GM23248 (cell line): Measurements from ENCODE around the gene SURF4. TPM values are rescaled to one million over a fixed set of nuclear protein-coding genes. Genes with fewer than 3 reads are reported as not detected.
"Not testable (repeated sequence)": the region's sequence is repeated elsewhere in the genome, so short reads cannot be mapped to it uniquely, and the experiment has no call there.

Experiments used
- DNase-seq: peaks from one replicate; pipeline ENCODE4 v3.0.0-alpha.2; 2015
- H2AFZ ChIP-seq: fragments of 200-600 bp; sonication (generic); 2 replicates; pipeline ENCODE4 v1.6.1; 2016; ENCODE audit warnings: antibody characterized with exemption
- H3F3A ChIP-seq: fragments of 200-600 bp; sonication (generic); 2 replicates; pipeline ENCODE4 v1.6.1; 2016; ENCODE audit warnings: mild to moderate bottlenecking, antibody characterized with exemption, mixed run types; ENCODE audit not compliant: insufficient read depth
- H3K27ac ChIP-seq: fragments of 200-600 bp; sonication (generic); 2 replicates; pipeline ENCODE4 v1.5.1; 2016; ENCODE audit warnings: mild to moderate bottlenecking
- H3K27me3 ChIP-seq: fragments of 200-600 bp; sonication (generic); replicated peaks from 2 replicates; pipeline ENCODE4 v1.6.1; 2016; ENCODE audit warnings: mild to moderate bottlenecking; ENCODE audit not compliant: insufficient read depth
- H3K36me3 ChIP-seq: fragments of 200-600 bp; sonication (generic); 2 replicates; pipeline ENCODE4 v1.6.1; 2016; ENCODE audit warnings: low read depth, mild to moderate bottlenecking
- H3K4me1 ChIP-seq: fragments of 200-600 bp; sonication (generic); 2 replicates; pipeline ENCODE4 v1.6.1; 2016; ENCODE audit warnings: mild to moderate bottlenecking; ENCODE audit not compliant: insufficient read depth
- H3K4me2 ChIP-seq: fragments of 200-600 bp; sonication (generic); one replicate; pipeline ENCODE4 v1.6.1; 2016; ENCODE audit warnings: mild to moderate bottlenecking; ENCODE audit not compliant: unreplicated experiment
- H3K4me3 ChIP-seq: fragments of 200-600 bp; sonication (generic); 2 replicates; pipeline ENCODE4 v1.5.1; 2016; ENCODE audit warnings: mild to moderate bottlenecking
- H3K79me2 ChIP-seq: fragments of 200-600 bp; sonication (generic); 2 replicates; pipeline ENCODE4 v1.6.1; 2016; ENCODE audit warnings: mild to moderate bottlenecking; ENCODE audit not compliant: insufficient read depth
- H3K9ac ChIP-seq: fragments of 200-600 bp; sonication (generic); 2 replicates; pipeline ENCODE4 v1.6.1; 2016; ENCODE audit warnings: mild to moderate bottlenecking
- H3K9me2 ChIP-seq: fragments of 200-600 bp; sonication (generic); 2 replicates; pipeline ENCODE4 v1.6.1; 2016; ENCODE audit warnings: mixed run types, mild to moderate bottlenecking, moderate library complexity; ENCODE audit not compliant: insufficient read depth
- H3K9me3 ChIP-seq: fragments of 200-600 bp; sonication (generic); one replicate; pipeline ENCODE4 v1.6.1; 2017; ENCODE audit warnings: low read depth
- H4K20me1 ChIP-seq: fragments of 200-600 bp; sonication (generic); 2 replicates; pipeline ENCODE4 v1.6.0; 2016; ENCODE audit not compliant: insufficient read depth
- EZH2 ChIP-seq: fragments of 200-600 bp; sonication (generic); IDR thresholded peaks from 2 replicates; pipeline ENCODE4 v1.6.1; 2018; ENCODE audit warnings: antibody characterized with exemption, mild to moderate bottlenecking; ENCODE audit not compliant: insufficient read depth, poor library complexity, severe bottlenecking
- EZH2phosphoT487 ChIP-seq: fragments of 200-600 bp; sonication (generic); IDR thresholded peaks from 2 replicates; pipeline ENCODE4 v1.6.1; 2018; ENCODE audit warnings: antibody characterized with exemption, moderate library complexity, mild to moderate bottlenecking, low read depth; ENCODE audit not compliant: insufficient read depth
- WGBS, 2 experiments: methylation state at CpG; one replicate each; pipeline ENCODE4 v1.1.6; 2015 to 2017; ENCODE audit warnings: low lambda C conversion rate in 2 of 2, low coverage in 1 of 2; ENCODE audit errors: missing lambda C conversion rate in 2 of 2; 5-methylcytosine and 5-hydroxymethylcytosine counted together
- in situ Hi-C: fragments of 300-500 bp; cut with MboI; formaldehyde crosslinking; loops from 2 replicates; pipeline ENCODE4 v1.15.0; 2020
- polyA plus RNA-seq: library from polyadenylated mRNA; unstranded; fragments of >200 nt; fragmentation: Nextera tagmentation; extraction: Ambion mirVana; gene quantifications from 2 replicates; pipeline ENCODE4 v1.2.1, GENCODE V29; 2016
- small RNA-seq: library from RNA; depleted of rRNA; stranded (forward); fragments of <200 nt; gene quantifications from one replicate; pipeline ENCODE3, GENCODE V24; 2014; ENCODE audit warnings: low read depth, low replicate concordance
- total RNA-seq: library from RNA; depleted of rRNA; stranded (reverse); fragments of >200 nt; shearing (Covaris generic); gene quantifications from 2 replicates; pipeline ENCODE4 v1.2.3, GENCODE V29; 2014; rRNA removed

The SURF4 gene
- total and polyA plus RNA-seq, 2 experiments from 2014 or later, result 406 to 638 TPM

DNA sequence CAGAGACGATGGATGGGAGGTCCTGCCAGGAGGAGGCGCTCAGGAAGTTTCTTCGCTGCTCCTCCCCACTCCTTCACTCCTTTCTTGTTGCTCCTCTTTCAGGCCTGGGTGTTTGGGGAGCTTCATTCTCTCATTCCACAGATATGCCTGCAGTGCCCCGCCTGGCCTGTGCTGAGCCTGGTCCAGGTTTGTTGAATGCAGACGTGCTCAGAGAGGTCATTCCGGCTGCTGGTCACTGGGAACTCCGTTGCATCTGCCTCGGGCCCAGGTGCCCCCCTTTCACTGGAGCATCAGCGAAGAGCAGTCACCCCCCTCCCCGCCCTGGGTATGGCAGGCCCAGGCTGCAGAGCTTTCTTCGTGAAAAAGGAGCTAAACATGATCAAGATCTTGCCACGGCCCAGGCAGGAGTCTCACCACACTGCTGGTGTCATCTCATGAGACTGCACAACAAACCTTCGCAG, 55.4 kb downstream of the SURF4 start:
- TF ChIP-seq EZH2phosphoT487 (no peak), EZH2 (no peak)

DNA sequence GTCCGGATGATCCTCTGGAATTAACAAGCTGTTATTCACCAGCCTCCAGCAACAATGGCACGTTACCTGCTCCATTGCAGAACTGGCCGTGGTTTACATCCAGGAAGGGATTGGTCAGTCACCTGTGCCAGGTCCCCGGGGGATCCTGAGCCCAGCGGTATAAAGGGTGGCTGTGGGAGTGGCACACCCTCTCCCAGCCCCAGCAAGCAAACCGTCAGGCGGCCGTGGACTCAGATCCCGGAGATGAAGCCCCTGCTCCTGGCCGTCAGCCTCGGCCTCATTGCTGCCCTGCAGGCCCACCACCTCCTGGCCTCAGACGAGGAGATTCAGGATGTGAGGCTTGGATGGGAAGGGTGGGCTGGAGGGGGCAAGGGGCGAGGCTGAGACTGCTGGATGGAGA, 58.3 kb downstream of the SURF4 start:
- H3K79me2 ChIP-seq, H2AFZ ChIP-seq, H3F3A ChIP-seq, DNase-seq, H3K9me3 ChIP-seq, H4K20me1 ChIP-seq, H3K4me2 ChIP-seq, H3K4me1 ChIP-seq, H3K4me3 ChIP-seq, in situ Hi-C loops, H3K27me3 ChIP-seq, H3K36me3 ChIP-seq, H3K9ac ChIP-seq, H3K27ac ChIP-seq, H3K9me2 ChIP-seq: not testable (repeated sequence)
- WGBS, 2 experiments, result 56 to 58% methylated on average over 10 to 13 of the region's 13 CpGs

More for the DNA sequence above, 55.4 kb downstream of the SURF4 start:
- Histone ChIP-seq H2AFZ (no peak overlapping the region), H3K27ac (no peak overlapping the region), H3K4me1 (no peaks in the 10 kb centered on the region), H4K20me1 (no peaks in the 10 kb centered on the region), H3K4me3 (no peak overlapping the region), H3K79me2 (no peaks in the 10 kb centered on the region), H3K4me2 (no peak overlapping the region), H3K9me3 (no peaks in the 10 kb centered on the region), H3K27me3 (no peaks in the 10 kb centered on the region; the same call in 1 of the 2 replicates), H3K9me2 (no peaks in the 10 kb centered on the region), H3K9ac (no peak overlapping the region), H3K36me3 (no peaks in the 10 kb centered on the region), H3F3A (no peaks in the 10 kb centered on the region)
- WGBS, 2 experiments, result 51 to 61% methylated on average over 12 of the region's 13 CpGs
- in situ Hi-C loops, result no loop called here
- no peak for DNase-seq

DNA sequence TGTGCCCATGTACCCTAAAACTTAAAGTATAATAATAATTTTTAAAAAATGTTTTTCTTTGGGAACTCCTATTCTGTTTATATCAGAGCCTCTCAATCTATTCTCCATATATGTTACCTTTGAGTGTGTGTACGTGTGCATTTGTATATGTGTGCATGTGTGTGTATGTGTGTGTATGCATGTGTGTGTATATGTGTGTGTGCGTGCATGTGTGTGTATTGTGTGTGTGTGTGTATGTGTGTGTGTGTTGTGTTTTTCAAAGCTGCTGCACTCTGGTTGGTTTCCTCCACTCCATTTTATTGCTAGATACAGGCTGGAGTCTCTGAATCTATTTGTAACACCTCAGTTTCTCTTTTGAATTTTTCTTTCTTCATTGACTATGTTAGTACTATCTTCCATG, 59.9 kb downstream of the SURF4 start:
- no peak overlapping the region for H3K4me3 ChIP-seq
- 27 to 44% methylated on average over 2 of the region's 2 CpGs for whole genome bisulfite sequencing, 2 experiments
- no peaks in the 10 kb centered on the region for H3F3A ChIP-seq
- H3K9ac ChIP-seq, result no peak overlapping the region
- H3K27me3 ChIP-seq, result no peaks in the 10 kb centered on the region; the same call in 1 of the 2 replicates
- no peak overlapping the region for H3K27ac ChIP-seq
- H3K9me3 ChIP-seq, result no peaks in the 10 kb centered on the region
- DNase-seq, result no peak
- no peaks in the 10 kb centered on the region for H3K9me2 ChIP-seq
- in situ Hi-C loops, result no loop called here
- H2AFZ ChIP-seq, result no peak overlapping the region
- no peaks in the 10 kb centered on the region for H3K4me1 ChIP-seq
- no peaks in the 10 kb centered on the region for H4K20me1 ChIP-seq
- no peaks in the 10 kb centered on the region for H3K36me3 ChIP-seq
- H3K79me2 ChIP-seq, result no peaks in the 10 kb centered on the region
- TF ChIP-seq EZH2 (no peak), EZH2phosphoT487 (no peak)
- no peak overlapping the region for H3K4me2 ChIP-seq

Small RNAs within 50 kb of the gene (small RNA-seq; reads per million reads assigned to genes)
- gene RF00019, result not detected
- not detected for gene SNORD24
- not detected for gene SNORD36A
- gene SNORD36B, result not detected
- gene SNORD36C, result not detected

Other genes starting within 250 kb of the SURF4 start
- 2.7 and 3.1 TPM in 2 replicates for gene GBGT1, start 212.1 kb downstream of the SURF4 start, total RNA-seq
- 0.95 and 1.3 TPM in 2 replicates for gene GBGT1, start 212.1 kb downstream of the SURF4 start, polyA plus RNA-seq
- gene OBP2B, start 166.8 kb downstream of the SURF4 start, total RNA-seq, result not detected in 2 replicates
- gene OBP2B, start 166.8 kb downstream of the SURF4 start, polyA plus RNA-seq, result not detected in 2 replicates
- not detected in 2 replicates for gene ABO, start 100.9 kb downstream of the SURF4 start, total RNA-seq
- not detected in 2 replicates for gene ABO, start 100.9 kb downstream of the SURF4 start, polyA plus RNA-seq
- 10.8 and 18.2 TPM in 2 replicates for gene SURF6, start 39.9 kb downstream of the SURF4 start, total RNA-seq
- 13.4 and 14.8 TPM in 2 replicates for gene SURF6, start 39.9 kb downstream of the SURF4 start, polyA plus RNA-seq
- gene MED22, start 27.9 kb downstream of the SURF4 start, total RNA-seq, result 24.4 and 28.6 TPM in 2 replicates
- gene MED22, start 27.9 kb downstream of the SURF4 start, polyA plus RNA-seq, result 14.1 and 14.5 TPM in 2 replicates
- 1,262 and 1,382 TPM in 2 replicates for gene RPL7A, start 27.8 kb downstream of the SURF4 start, total RNA-seq
- gene RPL7A, start 27.8 kb downstream of the SURF4 start, polyA plus RNA-seq, result 437 and 458 TPM in 2 replicates
- gene SURF1, start 19.6 kb downstream of the SURF4 start, total RNA-seq, result 27.7 and 29.1 TPM in 2 replicates
- gene SURF1, start 19.6 kb downstream of the SURF4 start, polyA plus RNA-seq, result 57.4 and 62.9 TPM in 2 replicates
- 6.3 and 14.8 TPM in 2 replicates for gene SURF2, start 19.5 kb downstream of the SURF4 start, total RNA-seq
- gene SURF2, start 19.5 kb downstream of the SURF4 start, polyA plus RNA-seq, result 23.4 and 24.4 TPM in 2 replicates
- gene STKLD1, start 306 bp upstream of the SURF4 start, total RNA-seq, result 0.32 and 3.4 TPM in 2 replicates
- gene STKLD1, start 306 bp upstream of the SURF4 start, polyA plus RNA-seq, result 0.38 and 1.5 TPM in 2 replicates
- gene REXO4, start 42.0 kb upstream of the SURF4 start, total RNA-seq, result 17.3 and 26.9 TPM in 2 replicates
- 17.5 and 22.1 TPM in 2 replicates for gene REXO4, start 42.0 kb upstream of the SURF4 start, polyA plus RNA-seq
- 2.1 and 2.2 TPM in 2 replicates for gene ADAMTS13, start 46.3 kb upstream of the SURF4 start, total RNA-seq
- gene ADAMTS13, start 46.3 kb upstream of the SURF4 start, polyA plus RNA-seq, result 0.86 and 1.4 TPM in 2 replicates
- 7.0 and 8.5 TPM in 2 replicates for gene CACFD1, start 83.9 kb upstream of the SURF4 start, total RNA-seq
- 4.7 and 5.1 TPM in 2 replicates for gene CACFD1, start 83.9 kb upstream of the SURF4 start, polyA plus RNA-seq
- gene SLC2A6, start 103.0 kb upstream of the SURF4 start, total RNA-seq, result 10.1 and 12.0 TPM in 2 replicates
- gene SLC2A6, start 103.0 kb upstream of the SURF4 start, polyA plus RNA-seq, result 6.8 and 8.6 TPM in 2 replicates
- not detected in 2 replicates for gene MYMK, start 148.9 kb upstream of the SURF4 start, total RNA-seq
- not detected in 2 replicates for gene MYMK, start 148.9 kb upstream of the SURF4 start, polyA plus RNA-seq
- 0.11 TPM in 1 of 2 replicates, not detected in the other for gene ADAMTSL2, start 158.6 kb upstream of the SURF4 start, total RNA-seq
- not detected in 2 replicates for gene ADAMTSL2, start 158.6 kb upstream of the SURF4 start, polyA plus RNA-seq
- not detected in 2 replicates for gene FAM163B, start 233.3 kb upstream of the SURF4 start, total RNA-seq
- gene FAM163B, start 233.3 kb upstream of the SURF4 start, polyA plus RNA-seq, result not detected in 2 replicates